Smooth muscle cell (in vitro differentiated cells): ENCODE data around the gene C2CD5. TPM values are rescaled to one million over a fixed set of nuclear protein-coding genes. Genes with fewer than 3 reads are reported as not detected.

Experiments
- DNase-seq: peaks from one replicate; lab custom pipeline; 2025; ENCODE audit not compliant: unreplicated experiment; lab: John Stamatoyannopoulos, UW
- H2AFZ ChIP-seq: fragments of 200-600 bp; sonication (generic); 2 replicates; pipeline ENCODE4 v1.6.0; 2016; ENCODE audit warnings: antibody characterized with exemption, low read depth, mild to moderate bottlenecking
- H3F3A ChIP-seq: fragments of 200-600 bp; sonication (generic); 2 replicates; pipeline ENCODE4 v1.6.0; 2017; ENCODE audit warnings: antibody characterized with exemption, low read depth
- H3K27ac ChIP-seq: fragments of 200-600 bp; sonication (generic); 2 replicates; pipeline ENCODE4 v1.5.1; 2016; ENCODE audit warnings: low read depth, mild to moderate bottlenecking
- H3K27me3 ChIP-seq: fragments of 200-600 bp; sonication (generic); 2 replicates; pipeline ENCODE4 v1.6.1; 2016; ENCODE audit warnings: low read depth, mild to moderate bottlenecking
- H3K36me3 ChIP-seq: fragments of 200-600 bp; sonication (generic); 2 replicates; pipeline ENCODE4 v1.5.1; 2016; ENCODE audit warnings: low read depth
- H3K4me1 ChIP-seq: fragments of 200-600 bp; sonication (generic); 2 replicates; pipeline ENCODE4 v1.5.1; 2016; ENCODE audit warnings: low read depth
- H3K4me2 ChIP-seq: fragments of 200-600 bp; sonication (generic); 2 replicates; pipeline ENCODE4 v1.6.0; 2016; ENCODE audit warnings: mild to moderate bottlenecking
- H3K4me3 ChIP-seq: fragments of 200-600 bp; sonication (generic); 2 replicates; pipeline ENCODE4 v1.5.1; 2016; ENCODE audit warnings: mild to moderate bottlenecking
- H3K79me2 ChIP-seq: fragments of 200-600 bp; sonication (generic); 2 replicates; pipeline ENCODE4 v1.6.0; 2016; ENCODE audit warnings: low read depth, mild to moderate bottlenecking
- H3K9ac ChIP-seq: fragments of 200-600 bp; sonication (generic); 2 replicates; pipeline ENCODE4 v1.6.0; 2016; ENCODE audit warnings: low read depth
- H3K9me3 ChIP-seq: fragments of 200-600 bp; sonication (generic); replicated peaks from 2 replicates; pipeline ENCODE4 v1.5.1; 2016; ENCODE audit warnings: low read depth
- H4K20me1 ChIP-seq: fragments of 200-600 bp; sonication (generic); 2 replicates; pipeline ENCODE4 v1.6.0; 2016; ENCODE audit warnings: low read depth
- CTCF ChIP-seq: fragments of 200-600 bp; sonication (generic); IDR thresholded peaks from 2 replicates; pipeline ENCODE4 v1.5.1; 2017; ENCODE audit warnings: borderline replicate concordance, mild to moderate bottlenecking, antibody characterized with exemption; ENCODE audit not compliant: insufficient read depth, poor library complexity, severe bottlenecking
- WGBS: methylation state at CpG from one replicate; pipeline ENCODE4 v1.1.7; 2016; ENCODE audit warnings: low lambda C conversion rate; 5-methylcytosine and 5-hydroxymethylcytosine counted together
- polyA plus RNA-seq: library from polyadenylated mRNA; unstranded; fragments of >200 nt; fragmentation: Nextera tagmentation; extraction: Ambion mirVana; gene quantifications from 2 replicates; pipeline ENCODE4 v1.2.1, GENCODE V29; 2016
- total RNA-seq: library from RNA; depleted of rRNA; stranded (reverse); fragments of >200 nt; gene quantifications from 2 replicates; pipeline ENCODE4 v1.2.3, GENCODE V29; 2014

Gene C2CD5
- total and polyA plus RNA-seq, 2 experiments from 2014 or later, result 6.4 to 13.2 TPM

GRCh38 chr12:22574921-22575320 lies 30.6 kb upstream of the C2CD5 start:
- Histone ChIP-seq H2AFZ (no peak overlapping the region), H3K36me3 (no peaks in the 10 kb centered on the region), H3K4me1 (no peaks in the 10 kb centered on the region), H3K4me3 (no peak overlapping the region), H4K20me1 (no peaks in the 10 kb centered on the region), H3K4me2 (no peak overlapping the region), H3K79me2 (no peaks in the 10 kb centered on the region), H3K9ac (no peak overlapping the region), H3K9me3 (no peaks in the 10 kb centered on the region), H3K27me3 (no peaks in the 10 kb centered on the region), H3K27ac (no peak overlapping the region), H3F3A (no peaks in the 10 kb centered on the region)
- no peak for DNase-seq
- TF ChIP-seq CTCF, result no peak
- WGBS, result 88% methylated on average over 3 of the region's 3 CpGs

DNA sequence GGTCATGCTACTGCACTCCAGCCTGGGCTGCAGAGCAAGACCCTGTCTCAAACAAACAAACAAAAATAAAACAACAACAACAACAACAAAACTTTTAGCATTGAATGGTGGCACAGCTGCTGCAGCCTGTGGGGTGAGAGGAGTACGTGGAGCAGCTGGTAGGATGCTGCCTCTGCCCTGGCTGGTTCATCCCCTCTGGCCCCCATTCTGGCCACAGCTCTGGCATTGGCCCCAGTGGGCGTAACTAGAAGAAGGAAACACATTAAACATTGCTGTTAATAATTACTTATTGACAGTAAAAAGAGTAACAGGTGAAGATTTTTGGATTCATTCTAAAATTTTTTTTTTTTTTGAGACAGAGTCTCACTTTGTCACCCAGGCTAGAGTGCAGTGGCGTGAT lies 28.8 kb upstream of the C2CD5 start:
- no peak overlapping the region for H3K4me2 ChIP-seq
- no peak overlapping the region for H3K4me3 ChIP-seq

DNA sequence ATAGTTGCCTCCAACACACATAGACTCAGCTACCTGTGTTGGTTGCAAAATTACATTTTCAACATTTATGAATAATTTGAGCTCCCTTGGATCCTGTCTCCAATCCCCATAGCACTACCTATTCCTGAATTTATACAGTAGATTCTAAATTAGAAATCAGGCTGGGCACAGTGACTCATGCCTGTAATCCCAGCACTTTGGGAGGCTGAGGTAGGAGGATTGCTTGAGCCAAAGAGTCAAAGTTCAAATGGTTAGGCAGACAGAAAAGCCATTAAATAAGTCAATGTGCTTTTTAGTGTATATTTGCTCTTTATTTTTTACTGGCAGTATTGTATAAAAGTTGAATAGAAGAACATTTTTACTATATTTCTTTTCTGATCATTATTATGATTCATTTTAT lies 24.9 kb upstream of the C2CD5 start:
- no peaks in the 10 kb centered on the region for H3K79me2 ChIP-seq
- H3K4me2 ChIP-seq, result no peak overlapping the region
- no peaks in the 10 kb centered on the region for H3K9me3 ChIP-seq
- no peaks in the 10 kb centered on the region for H3K27me3 ChIP-seq
- H3K9ac ChIP-seq, result no peak overlapping the region
- no peak for DNase-seq
- no peak overlapping the region for H3K4me3 ChIP-seq
- H3K27ac ChIP-seq, result no peak overlapping the region
- H4K20me1 ChIP-seq, result no peaks in the 10 kb centered on the region
- H2AFZ ChIP-seq, result no peak overlapping the region
- no peaks in the 10 kb centered on the region for H3F3A ChIP-seq
- H3K4me1 ChIP-seq, result no peaks in the 10 kb centered on the region
- H3K36me3 ChIP-seq, result no peaks in the 10 kb centered on the region
- no peak for TF ChIP-seq CTCF

More for the DNA sequence above, 28.8 kb upstream of the C2CD5 start:
- H3K9me3 ChIP-seq, result no peaks in the 10 kb centered on the region
- no peak overlapping the region for H3K9ac ChIP-seq
- no peak overlapping the region for H2AFZ ChIP-seq
- H3K27me3 ChIP-seq, result no peaks in the 10 kb centered on the region
- no peaks in the 10 kb centered on the region for H3K79me2 ChIP-seq
- no peaks in the 10 kb centered on the region for H3K36me3 ChIP-seq
- H4K20me1 ChIP-seq, result no peaks in the 10 kb centered on the region
- DNase-seq, result no peak
- no peak overlapping the region for H3K27ac ChIP-seq
- no peaks in the 10 kb centered on the region for H3K4me1 ChIP-seq
- TF ChIP-seq CTCF, result no peak
- H3F3A ChIP-seq, result no peaks in the 10 kb centered on the region
- 88% methylated on average over 3 of the region's 3 CpGs for WGBS
